Activated T-helper 1 cell treated with Interleukin-2 at 50 U/mL for 16 hours (primary cell): ENCODE data around the gene APBB1IP.
A peak's percentile ranks its signal among the peaks of the same experiment; 100 is the strongest.
"Not testable (repeated sequence)": the region's sequence is repeated elsewhere in the genome, so short reads cannot be mapped to it uniquely, and the experiment has no call there.

ENCODE experiments used
- DNase-seq: peaks from one replicate; pipeline ENCODE4 v3.0.0-alpha.2; 2020; ENCODE audit warnings: low read depth

Gene APBB1IP

DNA sequence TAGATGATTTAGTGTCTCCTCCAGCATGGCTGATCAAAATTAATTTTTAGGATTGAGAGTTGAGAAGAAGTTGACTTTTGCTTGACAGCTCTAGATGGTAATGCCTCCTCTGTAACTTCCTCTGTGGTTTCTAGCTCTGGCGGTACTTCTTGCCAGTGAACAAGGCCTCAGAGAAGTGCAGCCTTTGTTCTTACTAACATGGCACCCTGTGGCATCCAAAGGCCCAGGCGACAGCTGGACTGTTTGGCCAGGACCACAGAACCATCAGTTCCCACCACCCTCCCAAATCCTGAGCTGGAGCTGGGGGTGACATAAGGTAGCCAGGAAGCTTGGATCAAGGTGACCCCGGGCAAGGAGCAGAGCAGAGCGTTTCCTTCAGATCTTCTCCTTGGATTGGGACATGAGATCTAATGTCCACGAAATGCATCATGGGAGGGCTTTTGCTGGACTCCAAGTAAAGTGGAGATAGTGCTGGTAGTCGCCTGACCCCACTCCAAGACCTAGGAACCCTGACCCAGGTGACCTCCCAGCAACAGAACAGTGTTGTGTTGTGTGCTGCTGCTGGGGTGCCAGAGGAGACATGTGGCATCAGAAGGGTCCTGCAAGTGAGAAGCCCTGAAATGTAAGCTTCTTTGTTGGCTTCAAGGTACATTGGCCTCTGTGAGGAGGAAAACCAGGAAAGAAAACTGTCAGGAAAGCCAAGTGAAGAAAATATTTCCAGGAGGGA lies 41.8 kb downstream of the APBB1IP start:
- DNase-seq: no peak

DNA sequence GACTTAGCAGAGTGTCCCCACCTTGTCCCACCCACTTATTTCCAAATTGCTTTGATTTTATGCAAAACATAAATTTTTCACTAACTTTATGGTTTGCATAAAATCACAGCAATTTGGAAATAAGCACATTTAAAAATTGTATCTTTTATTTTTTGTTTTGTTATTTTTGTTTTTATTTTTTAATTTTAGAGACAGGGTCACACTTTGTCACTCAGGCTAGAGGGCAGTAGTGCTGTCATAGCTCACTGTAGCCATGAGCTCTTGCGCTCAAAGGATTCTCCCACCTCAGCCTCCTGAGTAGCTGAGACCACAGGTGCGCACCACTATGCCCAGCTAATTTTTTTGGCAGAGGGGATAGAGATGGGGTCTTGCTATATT lies 43.2 kb downstream of the APBB1IP start:
- no peak for DNase-seq

DNA sequence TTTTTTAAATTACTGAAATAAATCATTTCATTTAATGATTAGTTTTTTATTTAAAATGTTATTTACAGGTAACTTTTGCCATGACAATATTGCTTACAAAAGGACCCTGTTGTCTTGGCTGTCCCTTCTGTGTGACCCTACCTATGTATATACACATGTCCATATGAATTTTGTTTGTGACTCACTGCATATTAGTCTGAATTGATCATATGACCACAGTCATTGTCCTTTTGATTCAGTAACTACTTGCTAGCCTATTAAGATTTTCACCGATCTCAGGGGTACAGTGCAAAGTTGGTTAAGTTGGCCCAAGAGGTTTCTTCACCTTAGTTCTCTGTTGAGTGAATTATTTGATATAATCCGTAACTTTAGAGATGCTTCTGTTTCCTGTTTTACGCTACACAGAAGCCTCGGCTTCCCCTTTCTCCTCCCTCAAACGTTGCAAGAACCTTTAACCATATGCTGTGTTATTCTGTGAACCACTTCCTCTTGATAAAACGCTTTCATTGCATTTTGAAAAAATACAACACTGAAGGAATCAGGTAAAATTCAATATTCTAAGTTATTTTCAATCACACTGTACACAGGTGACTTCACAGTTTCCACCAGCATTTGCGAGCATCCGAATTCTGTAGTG lies 43.9 kb downstream of the APBB1IP start:
- no peak for DNase-seq

- no peak for DNase-seq
Measured at GRCh38 chr10:26483554-26483953, 45.4 kb downstream of the APBB1IP start.

DNA sequence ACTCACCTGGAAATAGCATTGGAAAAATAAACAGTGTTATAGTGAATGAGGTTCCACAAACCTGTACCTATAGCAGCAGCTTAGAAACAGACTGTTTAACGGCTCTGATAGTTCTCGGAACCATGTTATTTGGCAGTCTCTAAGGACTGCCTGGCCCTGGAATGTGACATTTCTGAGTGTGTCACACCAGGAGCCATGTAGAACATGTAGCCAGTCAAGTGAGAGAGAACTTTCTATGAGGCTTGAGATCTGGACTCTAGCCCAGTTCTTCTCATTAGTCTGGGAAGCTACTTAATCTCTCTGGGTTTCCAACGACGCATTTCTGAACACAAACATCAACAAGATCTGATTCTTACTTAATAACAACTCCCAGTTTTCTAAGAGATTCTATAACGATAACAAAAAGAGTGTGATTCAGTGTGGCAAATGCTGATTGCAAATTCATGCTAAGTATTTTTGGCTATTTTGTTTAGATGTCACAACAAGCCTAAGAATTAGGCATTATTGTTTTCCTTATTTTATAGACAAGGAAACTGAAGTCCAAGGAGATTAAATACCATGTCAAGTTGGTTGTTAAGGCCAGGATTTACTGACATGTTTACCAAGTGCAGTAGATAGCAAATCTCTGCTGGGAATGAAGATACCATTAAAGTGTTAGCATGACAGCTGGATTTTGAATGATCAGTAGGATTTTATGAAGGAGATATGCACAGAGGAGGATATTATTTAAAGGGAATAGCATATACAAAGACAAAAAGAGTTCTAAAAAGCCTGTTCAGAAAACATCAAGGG lies 47.2 kb downstream of the APBB1IP start:
- no peak for DNase-seq

GRCh38 chr10:26486304-26486703 lies 48.2 kb downstream of the APBB1IP start:
- DNase-seq: no peak

DNA sequence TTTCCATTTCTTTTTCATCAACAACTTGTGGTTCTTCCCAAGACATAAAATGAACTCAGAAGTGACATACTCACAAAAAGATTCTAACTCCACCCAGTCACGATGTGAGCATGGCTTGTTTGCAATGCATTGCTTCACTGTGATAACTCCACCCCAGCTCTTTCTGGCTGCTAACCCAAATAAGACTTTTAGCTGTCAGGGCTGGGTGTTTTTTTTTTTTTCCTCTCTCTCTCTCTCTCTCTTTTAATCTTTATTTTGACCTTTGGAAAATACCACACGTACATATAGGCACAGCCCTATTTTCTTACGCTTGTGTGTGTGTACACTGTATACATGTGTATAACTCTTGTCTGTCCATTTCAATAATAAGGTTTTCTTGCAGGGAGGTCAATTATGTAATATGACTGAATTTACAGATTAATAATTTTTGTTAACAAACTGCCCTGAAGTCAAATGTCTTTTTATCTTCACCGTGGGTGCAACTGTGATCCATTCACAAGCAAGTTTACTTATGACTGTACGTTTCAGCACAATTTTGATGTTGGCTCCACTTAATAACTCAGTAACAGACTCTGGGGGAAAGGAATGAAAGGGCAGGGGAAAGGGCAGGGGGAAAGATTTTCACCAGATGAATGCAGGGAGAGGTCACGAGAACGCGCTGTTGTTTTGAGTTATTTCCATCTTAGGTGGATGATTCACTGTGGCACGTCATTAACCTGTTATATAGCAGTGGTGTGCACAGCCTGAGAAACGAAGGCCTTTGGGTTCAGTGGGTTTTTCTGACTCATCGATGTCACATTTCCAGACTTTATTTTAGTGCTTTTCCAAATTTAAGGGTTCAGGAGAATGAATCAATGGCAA lies 49.1 kb downstream of the APBB1IP start:
- peak; percentile 41 for DNase-seq

DNA sequence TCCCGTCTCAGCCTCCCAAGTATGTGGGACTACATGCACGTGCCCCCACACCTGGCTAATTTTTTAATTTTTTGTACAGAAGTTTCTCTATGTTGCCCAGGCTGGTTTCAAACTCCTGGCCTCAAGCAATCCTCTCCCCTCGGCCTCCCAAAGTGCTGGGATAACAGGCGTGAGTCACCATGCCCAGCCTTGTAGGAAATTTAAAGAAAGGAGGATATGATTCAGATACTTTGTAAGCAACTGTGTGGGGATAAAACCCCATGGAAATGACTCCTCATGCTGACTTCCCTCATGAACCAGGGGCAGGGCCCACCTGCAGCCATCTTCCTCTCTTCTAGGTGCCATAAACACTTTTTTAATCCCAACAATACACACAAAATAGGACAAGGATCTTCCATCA lies 50.2 kb downstream of the APBB1IP start:
- DNase-seq: no peak

GRCh38 chr10:26489081-26489480 lies 50.9 kb downstream of the APBB1IP start:
- no peak for DNase-seq

DNA sequence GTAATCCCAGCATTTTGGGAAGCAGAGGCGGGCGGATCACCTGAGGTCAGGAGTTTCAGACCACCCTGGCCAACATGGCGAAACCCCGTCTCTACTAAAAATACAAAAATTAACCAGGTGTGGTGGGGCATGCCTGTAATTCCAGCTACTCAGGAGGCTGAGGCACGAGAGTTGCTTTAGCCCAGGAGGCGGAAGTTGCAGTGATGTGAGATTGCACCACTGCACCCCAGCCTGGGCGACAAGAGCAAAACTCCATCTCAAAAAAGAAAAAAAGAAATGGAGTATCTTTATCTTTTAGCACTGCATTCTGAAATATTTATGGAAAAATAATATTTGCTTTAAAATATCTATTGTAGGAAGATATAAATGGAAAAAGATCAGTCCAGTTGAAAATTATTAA lies 52.2 kb downstream of the APBB1IP start:
- DNase-seq: not testable (repeated sequence)

DNA sequence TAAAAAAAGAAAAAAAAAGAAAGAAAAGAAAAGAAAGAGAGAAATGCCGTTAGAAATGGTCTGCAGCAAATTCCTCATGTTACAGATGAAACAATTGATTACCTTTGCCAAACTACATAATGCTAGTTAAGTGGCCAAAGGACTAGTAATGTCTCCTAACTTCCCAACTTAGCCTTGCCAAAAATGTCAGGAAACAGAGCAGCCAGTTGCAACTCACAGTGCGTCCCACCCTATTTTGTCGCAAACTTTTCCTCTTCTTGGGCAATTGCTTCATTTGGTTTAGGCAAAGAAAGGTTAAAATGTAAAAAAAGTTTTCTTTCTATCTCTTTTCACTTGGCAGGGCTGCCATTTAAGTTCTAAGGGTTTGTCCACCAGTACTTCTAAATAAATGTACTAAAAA lies 53.1 kb downstream of the APBB1IP start:
- DNase-seq: no peak

DNA sequence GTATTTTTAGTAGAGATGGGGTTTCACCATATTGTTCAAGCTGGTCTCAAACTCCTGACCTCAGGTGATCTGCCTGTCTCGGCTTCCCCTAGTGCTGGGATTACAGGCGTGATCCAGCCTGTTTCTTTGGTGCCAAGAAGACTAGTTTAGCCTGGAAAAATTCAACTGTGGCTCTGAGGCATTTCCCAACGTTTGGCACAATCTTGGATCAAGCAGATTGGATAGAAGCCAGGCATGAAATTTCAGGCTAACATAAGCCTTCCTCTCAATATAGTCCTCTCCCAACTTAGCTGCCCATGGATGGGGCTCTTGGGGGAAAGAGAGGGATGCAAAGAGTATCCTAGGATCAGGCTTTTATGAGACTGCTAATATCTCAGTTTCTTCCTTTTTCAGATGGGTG lies 53.8 kb downstream of the APBB1IP start:
- DNase-seq: no peak

DNA sequence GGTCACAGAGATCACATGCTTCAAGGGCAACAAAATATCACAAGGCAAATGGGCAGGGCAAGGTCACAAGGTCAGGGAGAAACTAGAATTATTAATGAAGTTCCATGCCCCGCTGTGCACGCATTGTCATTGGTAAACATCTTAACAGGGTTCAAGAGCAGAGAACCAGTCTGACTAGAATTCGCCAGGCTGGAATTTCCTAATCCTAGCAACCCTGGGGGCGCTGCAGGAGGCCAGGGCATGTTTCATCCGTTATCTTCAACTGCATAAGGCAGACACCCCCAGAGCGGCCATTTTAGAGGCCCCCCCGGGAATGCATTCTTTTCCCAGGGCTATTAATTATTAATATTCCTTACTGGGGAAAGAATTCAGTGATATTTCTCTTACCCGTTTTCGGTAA lies 54.6 kb downstream of the APBB1IP start:
- not testable (repeated sequence) for DNase-seq

DNA sequence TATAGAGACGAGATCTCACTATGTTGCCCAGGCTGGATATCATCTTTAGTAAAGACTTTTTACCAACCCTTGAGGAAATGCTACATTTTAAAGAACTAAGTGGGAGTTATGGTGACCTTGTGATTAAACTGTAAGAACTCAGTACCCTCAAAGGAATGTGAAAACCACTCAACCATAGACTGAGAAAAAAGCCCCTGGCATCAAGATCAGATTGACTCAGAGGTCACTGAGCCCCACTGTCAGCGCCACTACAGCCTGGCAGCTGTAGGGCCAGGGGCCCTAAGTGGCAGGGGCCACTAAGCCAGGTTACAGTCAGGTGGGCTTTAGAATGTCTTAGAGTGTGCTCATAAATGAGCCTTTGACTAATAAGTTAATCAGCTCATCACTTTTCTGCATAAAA lies 55.9 kb downstream of the APBB1IP start:
- DNase-seq: no peak

- no peak for DNase-seq
Measured at GRCh38 chr10:26499426-26499825, 61.3 kb downstream of the APBB1IP start.

DNA sequence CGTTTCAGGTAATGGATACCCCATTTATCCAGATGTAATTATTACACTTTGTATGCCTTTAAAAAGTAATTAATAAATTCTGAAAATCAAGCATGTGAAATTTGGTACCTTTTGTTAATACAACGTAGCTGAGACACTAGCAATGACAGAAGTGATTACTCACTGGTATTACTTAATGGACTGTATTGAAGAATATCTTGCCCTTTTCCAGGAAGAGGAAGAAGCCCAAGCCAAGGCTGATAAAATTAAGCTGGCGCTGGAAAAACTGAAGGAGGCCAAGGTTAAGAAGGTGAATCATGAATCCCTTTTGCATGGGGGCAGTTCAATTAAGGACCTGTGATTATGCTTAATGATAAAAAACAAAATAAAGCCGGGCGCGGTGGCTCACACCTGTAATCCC lies 64.8 kb downstream of the APBB1IP start:
- no peak for DNase-seq

- DNase-seq: no peak
Measured at GRCh38 chr10:26503911-26504310, 65.8 kb downstream of the APBB1IP start.

DNA sequence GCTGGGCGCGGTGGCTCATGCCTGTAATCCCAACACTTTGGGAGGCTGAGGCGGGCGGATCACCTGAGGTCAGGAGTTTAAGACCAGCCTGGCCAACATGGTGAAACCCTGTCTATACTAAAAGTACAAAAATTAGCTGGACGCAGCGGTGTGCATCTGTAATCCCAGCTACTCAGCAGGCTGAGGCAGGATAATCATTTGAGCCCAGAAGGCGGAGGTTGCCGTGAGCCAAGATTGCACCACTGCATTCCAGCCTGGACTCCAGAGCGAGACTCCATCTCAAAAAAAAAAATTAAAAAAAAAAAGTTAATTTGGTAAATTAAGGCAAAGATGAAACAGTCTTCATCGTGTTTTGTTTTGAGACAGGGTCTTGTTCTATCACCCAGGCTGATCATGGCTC lies 66.3 kb downstream of the APBB1IP start:
- not testable (repeated sequence) for DNase-seq

DNA sequence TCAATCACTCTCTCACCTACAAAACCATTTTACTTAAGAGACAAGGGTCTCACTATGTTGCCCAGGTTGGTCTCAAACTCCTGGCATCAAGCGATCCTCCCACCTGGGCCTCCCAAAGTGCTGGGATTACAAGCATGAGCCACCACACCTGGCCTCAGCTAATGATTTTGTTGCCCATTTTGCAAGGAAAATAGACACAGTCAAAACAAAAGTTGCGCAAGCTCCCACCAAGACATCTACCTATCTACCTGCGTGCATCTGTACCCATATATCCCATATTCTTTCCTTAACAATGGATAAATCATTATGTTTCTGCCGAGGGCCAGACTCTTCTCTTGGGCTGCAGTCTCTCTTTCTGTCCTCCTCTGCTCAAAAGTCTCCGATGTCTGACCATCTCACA lies 67.3 kb downstream of the APBB1IP start:
- no peak for DNase-seq

DNA sequence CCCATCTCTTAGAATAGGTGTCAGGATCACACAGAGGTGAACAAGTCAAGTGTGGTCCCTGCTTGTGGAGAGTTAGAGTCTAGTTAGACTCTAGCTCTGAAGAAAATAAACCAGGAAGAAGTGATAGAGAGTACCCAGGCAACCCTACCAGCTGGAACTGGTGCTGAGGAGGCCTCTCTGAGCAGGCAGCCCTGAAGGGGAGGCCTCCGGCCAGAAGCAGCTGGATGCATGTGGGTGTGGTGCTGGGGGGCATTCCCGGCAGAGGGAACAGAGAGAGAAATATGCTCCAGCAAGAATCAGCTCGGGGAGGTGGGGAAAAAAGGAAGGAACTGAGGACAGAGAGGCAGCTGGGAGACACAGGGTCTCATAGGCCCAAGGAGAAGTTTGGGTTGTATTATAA lies 68.6 kb downstream of the APBB1IP start:
- DNase-seq: no peak

GRCh38 chr10:26507441-26507840 lies 69.3 kb downstream of the APBB1IP start:
- no peak for DNase-seq

GRCh38 chr10:26508016-26508415 lies 69.9 kb downstream of the APBB1IP start:
- DNase-seq: no peak
